Kidney (tissue), 14 donors: Measurements from ENCODE around the gene MYL6B. TPM values are rescaled to one million over a fixed set of nuclear protein-coding genes. Genes with fewer than 3 reads are reported as not detected.
A peak's percentile ranks its signal among the peaks of the same experiment; 100 is the strongest.

Experiments used
- DNase-seq, 5 donors: peaks; one replicate each; pipeline ENCODE4 v3.0.0-alpha.2; 2013 to 2020
- FAIRE-seq: peaks from 2 replicates; lab custom pipeline; 2012; peaks lifted over from hg19 to GRCh38; lab: Jason Lieb, UNC
- H3K27ac ChIP-seq, 2 donors: one replicate each; pipeline ENCODE4 v1.7.0; 2013; ENCODE audit warnings: low read depth in 2 of 2, low read length in 2 of 2, inconsistent platforms in 1 of 2
- H3K27me3 ChIP-seq: one replicate; pipeline ENCODE4 v1.7.1; 2013; ENCODE audit warnings: low read length, inconsistent platforms; ENCODE audit not compliant: control insufficient read depth, insufficient read depth
- H3K36me3 ChIP-seq, 3 donors: one replicate each; pipeline versions ENCODE4 v1.7.0 to v1.7.1; 2013; ENCODE audit warnings: low read length in 3 of 3, control low read depth in 1 of 3, inconsistent platforms in 1 of 3; ENCODE audit not compliant: insufficient read depth in 3 of 3, control insufficient read depth in 2 of 3
- H3K4me1 ChIP-seq, 3 donors: one replicate each; pipeline versions ENCODE4 v1.7.0 to v1.7.1; 2013; ENCODE audit warnings: low read length in 3 of 3, inconsistent platforms in 1 of 3, low read depth in 1 of 3; ENCODE audit not compliant: control insufficient read depth in 2 of 3, insufficient read depth in 2 of 3
- H3K4me3 ChIP-seq, 3 donors: one replicate each; pipeline versions ENCODE4 v1.7.0 to v1.8.1; 2013; ENCODE audit warnings: low read length in 3 of 3, control low read depth in 1 of 3, inconsistent platforms in 1 of 3
- H3K9ac ChIP-seq, 3 donors: one replicate each; pipeline versions ENCODE4 v1.7.0 to v1.7.1; 2013; ENCODE audit warnings: low read length in 3 of 3, control low read depth in 1 of 3, inconsistent platforms in 1 of 3
- H3K9me3 ChIP-seq, 3 donors: one replicate each; pipeline versions ENCODE4 v1.7.0 to v1.7.1; 2013; ENCODE audit warnings: low read length in 3 of 3, control low read depth in 1 of 3, inconsistent platforms in 1 of 3; ENCODE audit not compliant: control insufficient read depth in 2 of 3, insufficient read depth in 1 of 3
- intact Hi-C: fragments of 100-400 bp; cut with DNase I; formaldehyde crosslinking; loops from one replicate; pipeline ENCODE4 v1.11.1; 2022
- polyA plus RNA-seq: library from polyadenylated mRNA; stranded (reverse); fragments of 350-450 nt; fragmentation: Illumina TruSeq; extraction: RNeasy Lipid Tissue Mini Kit (QIAGEN cat#74804); gene quantifications from one replicate; pipeline ENCODE4 v1.2.3, GENCODE V29; 2014; ENCODE audit warnings: low read depth, low replicate concordance; ENCODE audit not compliant: insufficient read depth
- total RNA-seq: library from RNA; stranded (reverse); fragmentation: NEBNext Ultra II Directional; extraction: Animal tissue kit (Norgen Biotek cat#: 25700); gene quantifications from one replicate; pipeline ENCODE4 v1.2.1, GENCODE V29; 2021
- TF ChIP-seq, protein P1 (sequence below): IDR thresholded peaks from 3 replicates; pipeline ENCODE4 v1.5.1; 2012; ENCODE audit warnings: mild to moderate bottlenecking, moderate library complexity, borderline replicate concordance; ENCODE audit not compliant: insufficient read depth; ENCODE audit errors: extremely low read depth
- donor health status: control.
- donor health status: control.
- donor health status: control.
- donor health status: control.
- donor health status: control.
- donor health status: DM: yes; HTN: yes; CAD: no.
- donor health status: Normal renal cell carcinoma (clear cell type).

Gene MYL6B
- total and polyA plus RNA-seq, 2 donors from 2014 or later, result 48.2 to 142 TPM

DNA sequence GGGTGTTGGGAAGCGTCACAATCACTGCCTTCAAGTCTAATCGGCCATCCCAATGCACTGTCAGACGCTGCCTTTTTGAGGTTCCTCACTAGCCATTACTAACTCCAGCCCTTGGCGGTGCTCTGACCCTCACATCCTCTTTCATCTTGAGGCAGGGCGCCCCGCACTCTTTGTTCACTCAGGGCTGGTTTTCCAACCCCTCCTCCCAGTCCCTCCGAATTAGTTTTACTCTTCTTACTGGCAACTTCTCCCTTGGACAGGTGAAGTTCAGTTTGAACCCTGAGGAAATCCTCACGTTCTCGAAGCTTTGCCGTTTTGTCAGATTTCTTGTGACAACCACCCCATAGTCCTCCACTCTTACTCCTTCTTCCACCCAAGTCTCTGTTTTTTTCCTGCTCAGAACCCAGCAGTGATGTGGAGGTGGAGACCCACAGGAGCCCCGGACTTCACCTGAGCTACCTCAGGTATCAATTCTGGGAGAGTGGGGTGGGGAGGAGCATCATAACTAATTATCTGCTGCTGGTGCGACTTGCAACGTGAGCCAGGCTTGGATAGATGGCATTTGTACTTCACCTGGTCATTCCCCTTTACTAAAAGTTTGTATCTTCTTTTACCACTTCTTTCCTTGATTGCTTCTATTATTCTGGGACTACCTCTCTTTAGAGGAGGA is 33.6 kb upstream of the MYL6B start:
- Histone ChIP-seq H3K9ac (peak overlapping the region; percentile 82 to 98 (median 90)), H3K4me1 (peaks cover 0 to 19% (median 15%) of the 10 kb centered on the region in 3 donors), H3K9me3 (no peaks in the 10 kb centered on the region), H3K36me3 (peaks cover 0 to 3% (median 0%) of the 10 kb centered on the region in 3 donors), H3K27me3 (no peaks in the 10 kb centered on the region), H3K27ac (peak overlapping the region; percentile 87 to 93), H3K4me3 (peak overlapping the region; percentile 56 to 99 (median 81))
- DNase-seq (peak in 1 of 5 donors; percentile 57), FAIRE-seq (no peak)
- intact Hi-C loops, result no loop called here
- TF ChIP-seq, protein P1, sequence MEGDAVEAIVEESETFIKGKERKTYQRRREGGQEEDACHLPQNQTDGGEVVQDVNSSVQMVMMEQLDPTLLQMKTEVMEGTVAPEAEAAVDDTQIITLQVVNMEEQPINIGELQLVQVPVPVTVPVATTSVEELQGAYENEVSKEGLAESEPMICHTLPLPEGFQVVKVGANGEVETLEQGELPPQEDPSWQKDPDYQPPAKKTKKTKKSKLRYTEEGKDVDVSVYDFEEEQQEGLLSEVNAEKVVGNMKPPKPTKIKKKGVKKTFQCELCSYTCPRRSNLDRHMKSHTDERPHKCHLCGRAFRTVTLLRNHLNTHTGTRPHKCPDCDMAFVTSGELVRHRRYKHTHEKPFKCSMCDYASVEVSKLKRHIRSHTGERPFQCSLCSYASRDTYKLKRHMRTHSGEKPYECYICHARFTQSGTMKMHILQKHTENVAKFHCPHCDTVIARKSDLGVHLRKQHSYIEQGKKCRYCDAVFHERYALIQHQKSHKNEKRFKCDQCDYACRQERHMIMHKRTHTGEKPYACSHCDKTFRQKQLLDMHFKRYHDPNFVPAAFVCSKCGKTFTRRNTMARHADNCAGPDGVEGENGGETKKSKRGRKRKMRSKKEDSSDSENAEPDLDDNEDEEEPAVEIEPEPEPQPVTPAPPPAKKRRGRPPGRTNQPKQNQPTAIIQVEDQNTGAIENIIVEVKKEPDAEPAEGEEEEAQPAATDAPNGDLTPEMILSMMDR, result no peak

DNA sequence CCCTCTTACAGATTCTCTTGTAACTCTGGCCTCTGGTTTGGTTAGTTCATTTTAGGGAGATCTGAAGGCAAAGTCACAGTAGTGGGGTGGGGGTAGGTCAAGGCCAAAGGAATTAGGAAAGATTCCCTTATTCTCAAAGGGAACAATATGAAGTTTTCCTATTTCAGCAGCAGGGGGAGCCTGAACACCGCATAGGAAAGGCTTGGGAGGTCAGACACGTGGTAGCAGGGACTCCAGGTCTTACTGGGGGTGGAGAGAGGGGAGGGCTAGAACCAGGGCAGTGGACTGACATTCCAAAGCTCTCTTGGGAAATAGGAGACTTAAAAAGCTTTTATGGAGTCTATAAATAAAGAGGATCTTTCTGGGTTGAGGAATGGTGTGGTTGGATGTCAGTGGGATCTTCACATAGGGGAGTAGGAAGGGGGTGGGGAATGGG is 33.0 kb upstream of the MYL6B start:
- Histone ChIP-seq H3K9me3 (no peaks in the 10 kb centered on the region), H3K4me3 (peak overlapping the region in 2 of 3 donors; percentile 81 to 99), H3K27ac (peak overlapping the region; percentile 87 to 93), H3K9ac (peak overlapping the region in 2 of 3 donors; percentile 90 to 98), H3K4me1 (peaks cover 0 to 19% (median 15%) of the 10 kb centered on the region in 3 donors), H3K36me3 (peaks cover 0 to 3% (median 0%) of the 10 kb centered on the region in 3 donors), H3K27me3 (no peaks in the 10 kb centered on the region)
- intact Hi-C loops, result no loop called here
- TF ChIP-seq, protein P1, result peak; percentile 86
- FAIRE-seq, result no peak
- peak; percentile 88 to 97 (median 89) for DNase-seq

DNA sequence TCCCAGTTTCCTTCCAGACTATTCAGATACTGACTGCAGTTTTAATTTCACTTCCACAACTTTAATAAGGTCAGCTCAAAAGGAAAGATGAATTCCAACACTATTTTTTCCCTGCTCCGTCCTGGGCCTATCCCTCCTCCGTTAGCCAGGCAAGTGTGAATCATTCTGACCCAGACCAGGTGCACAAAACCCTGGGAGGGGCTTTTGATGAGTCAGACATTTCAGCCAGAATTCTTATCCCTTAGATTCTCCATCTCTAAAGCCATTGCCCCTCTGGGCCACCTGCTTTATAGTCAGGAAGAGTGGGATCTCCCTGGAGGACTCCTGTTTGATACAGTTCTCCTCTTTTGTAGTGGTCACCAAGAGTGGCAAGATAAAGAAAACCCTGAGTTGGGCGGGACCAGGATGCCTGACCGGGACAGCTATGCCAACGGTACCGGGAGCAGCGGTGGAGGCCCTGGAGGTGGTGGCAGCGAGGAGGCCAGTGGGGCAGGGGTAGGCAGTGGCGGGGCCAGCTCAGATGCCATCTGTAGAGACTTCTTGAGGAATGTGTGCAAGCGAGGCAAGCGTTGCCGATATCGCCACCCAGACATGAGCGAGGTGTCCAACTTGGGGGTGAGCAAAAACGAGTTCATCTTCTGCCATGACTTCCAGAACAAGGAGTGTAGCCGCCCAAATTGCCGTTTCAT is 32.1 kb upstream of the MYL6B start:
- Histone ChIP-seq H3K4me1 (peaks cover 0 to 19% (median 15%) of the 10 kb centered on the region in 3 donors), H3K27ac (peak overlapping the region in 1 of 2 donors; percentile 87), H3K27me3 (no peaks in the 10 kb centered on the region), H3K4me3 (no peak overlapping the region), H3K9me3 (no peaks in the 10 kb centered on the region), H3K36me3 (peaks cover 0 to 3% (median 0%) of the 10 kb centered on the region in 3 donors), H3K9ac (peak overlapping the region in 2 of 3 donors; percentile 25 to 98)
- TF ChIP-seq, protein P1, result no peak
- no peak for FAIRE-seq
- intact Hi-C loops, result loop anchor here (10.0 kb wide), 1 partner anchor 64 kb away; the partner anchor contains the start of gene SMARCC2
- peak in 1 of 5 donors; percentile 72 for DNase-seq
